HG03280 (cell line): ENCODE data around the gene OBP2A.
"Not testable (repeated sequence)": the region's sequence is repeated elsewhere in the genome, so short reads cannot be mapped to it uniquely, and the experiment has no call there.

Experiments
- ATAC-seq: cut with Tn5 transposase; IDR thresholded peaks from one replicate; pipeline ENCODE4 v1.9.1; 2021; ENCODE audit warnings: mild to moderate bottlenecking, moderate library complexity; ENCODE audit not compliant: unreplicated experiment

Gene OBP2A

GRCh38 chr9:135526089-135526729 lies 19.7 kb upstream of the OBP2A start:
- no peak for ATAC-seq

- no peak for ATAC-seq
Measured at GRCh38 chr9:135526730-135527571, 19.0 kb upstream of the OBP2A start.

DNA sequence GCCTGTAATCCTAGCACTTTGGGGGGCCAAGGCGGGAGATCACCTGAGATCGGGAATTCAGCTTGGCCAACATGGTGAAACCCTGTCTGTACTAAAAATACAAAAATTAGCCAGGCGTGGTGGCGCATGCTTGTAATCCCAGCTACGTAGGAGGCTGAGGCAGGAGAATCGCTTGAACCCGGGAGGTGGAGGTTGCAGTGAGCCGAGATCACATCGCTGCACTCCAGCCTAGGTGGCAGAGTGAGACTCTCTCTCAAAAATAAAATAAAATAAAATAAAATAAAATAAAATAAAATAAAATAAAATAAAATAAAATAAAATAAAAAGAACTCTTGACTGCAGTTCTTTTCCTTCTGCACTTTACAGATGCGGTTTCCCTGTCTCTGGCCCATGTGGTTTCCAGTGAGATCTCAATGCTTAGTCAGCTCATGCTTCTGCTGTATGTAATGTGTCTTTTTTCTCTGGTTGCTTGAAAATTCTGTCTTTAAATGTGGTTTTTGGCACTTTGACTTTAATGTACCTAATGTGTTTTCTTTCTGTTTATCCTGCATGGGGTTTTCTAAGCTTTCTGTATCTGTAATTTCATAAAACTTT lies 17.0 kb upstream of the OBP2A start:
- ATAC-seq, result not testable (repeated sequence)

DNA sequence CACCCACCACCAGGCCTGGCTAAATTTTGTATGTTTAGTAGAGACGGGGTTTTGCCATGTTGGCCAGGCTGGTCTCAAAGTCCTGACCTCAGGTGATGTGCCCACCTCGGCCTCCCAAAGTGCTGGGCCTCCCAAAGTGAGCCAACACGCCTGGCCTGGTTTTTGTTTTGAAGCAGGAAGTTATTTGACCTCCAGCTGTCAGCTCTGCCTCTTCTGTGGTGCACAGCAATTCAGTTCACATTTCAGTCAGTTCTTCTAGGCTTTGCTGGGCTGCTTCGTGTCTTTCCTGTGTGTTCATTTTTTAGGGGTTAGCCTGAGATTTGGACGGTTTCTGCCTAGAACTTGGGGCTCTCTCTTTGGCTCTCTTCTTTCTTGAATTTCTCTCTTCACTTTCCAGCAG lies 15.8 kb upstream of the OBP2A start:
- no peak for ATAC-seq

GRCh38 chr9:135531096-135531495 lies 14.8 kb upstream of the OBP2A start:
- no peak for ATAC-seq

DNA sequence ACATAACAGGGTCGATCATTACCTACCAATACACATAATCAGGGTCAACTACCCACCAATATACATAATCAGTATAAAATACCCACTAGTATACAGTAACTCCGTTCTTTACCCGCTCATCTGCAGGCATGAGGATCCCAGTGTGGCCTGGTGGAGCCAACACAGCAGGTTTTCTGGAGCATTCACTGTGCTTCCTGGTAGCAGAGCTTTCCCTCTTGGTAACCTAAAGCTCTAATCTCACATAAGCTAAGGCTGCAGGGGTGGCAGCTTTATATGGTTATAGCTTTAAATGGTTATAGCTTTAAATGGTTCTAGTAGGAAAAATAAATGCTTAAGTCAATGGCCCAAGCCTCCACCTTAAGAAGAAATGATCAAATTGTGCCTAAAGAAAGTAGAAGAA lies 12.8 kb upstream of the OBP2A start:
- ATAC-seq, result no peak

GRCh38 chr9:135533674-135534073 lies 12.3 kb upstream of the OBP2A start:
- ATAC-seq, result no peak

GRCh38 chr9:135534192-135534711 lies 11.7 kb upstream of the OBP2A start:
- not testable (repeated sequence) for ATAC-seq

- not testable (repeated sequence) for ATAC-seq
Measured at GRCh38 chr9:135534826-135535225, 11.1 kb upstream of the OBP2A start.

GRCh38 chr9:135535631-135536030 lies 10.3 kb upstream of the OBP2A start:
- ATAC-seq, result not testable (repeated sequence)

DNA sequence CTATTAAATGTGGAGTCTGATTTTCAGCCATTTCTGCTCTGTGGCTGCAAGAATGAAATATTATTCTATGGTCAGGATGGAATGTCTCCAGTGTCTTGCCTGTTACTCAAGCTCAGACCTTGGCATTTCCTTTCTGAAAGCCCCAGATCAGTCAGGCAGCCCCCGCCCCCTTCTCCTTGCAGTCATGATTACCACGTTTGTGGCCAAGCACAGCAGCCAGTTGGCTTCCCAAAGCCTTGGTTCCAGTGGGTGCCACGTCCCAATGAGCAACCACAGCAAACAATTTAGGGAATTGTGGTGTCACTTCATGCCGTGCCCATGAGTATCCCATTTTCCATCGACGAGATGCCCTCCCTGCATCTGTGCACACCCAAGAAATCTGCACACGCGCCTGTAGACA lies 9.7 kb upstream of the OBP2A start:
- no peak for ATAC-seq

DNA sequence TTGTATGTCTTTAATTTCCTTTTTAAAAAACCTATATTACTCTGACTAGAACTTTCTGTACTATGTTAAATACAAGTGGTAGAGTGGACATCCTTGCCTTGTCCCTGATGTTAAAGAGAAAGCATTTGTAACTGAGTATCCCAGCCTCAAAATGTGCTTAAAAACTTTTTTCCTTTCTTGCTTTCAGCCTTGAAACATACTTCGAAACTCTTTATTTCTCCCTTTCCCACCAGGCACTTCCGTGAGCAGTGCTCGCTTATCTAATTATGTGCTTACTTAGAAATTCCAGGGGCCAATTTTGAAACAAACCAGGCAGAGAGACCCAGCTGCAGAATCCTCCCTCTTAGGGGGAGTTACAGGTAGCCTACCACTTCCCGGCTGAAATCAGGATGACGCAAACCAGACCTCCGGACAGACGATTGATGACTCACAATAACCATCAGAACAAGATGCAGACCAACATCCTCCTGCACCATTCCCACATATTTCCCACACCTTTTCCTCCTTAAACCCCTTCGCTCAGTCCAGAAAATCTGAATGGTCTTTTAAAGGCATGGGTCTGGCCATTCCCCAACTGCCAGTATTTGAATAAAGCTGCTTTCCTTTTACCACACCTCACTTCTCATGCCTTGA lies 2.5 kb upstream of the OBP2A start:
- not testable (repeated sequence) for ATAC-seq

DNA sequence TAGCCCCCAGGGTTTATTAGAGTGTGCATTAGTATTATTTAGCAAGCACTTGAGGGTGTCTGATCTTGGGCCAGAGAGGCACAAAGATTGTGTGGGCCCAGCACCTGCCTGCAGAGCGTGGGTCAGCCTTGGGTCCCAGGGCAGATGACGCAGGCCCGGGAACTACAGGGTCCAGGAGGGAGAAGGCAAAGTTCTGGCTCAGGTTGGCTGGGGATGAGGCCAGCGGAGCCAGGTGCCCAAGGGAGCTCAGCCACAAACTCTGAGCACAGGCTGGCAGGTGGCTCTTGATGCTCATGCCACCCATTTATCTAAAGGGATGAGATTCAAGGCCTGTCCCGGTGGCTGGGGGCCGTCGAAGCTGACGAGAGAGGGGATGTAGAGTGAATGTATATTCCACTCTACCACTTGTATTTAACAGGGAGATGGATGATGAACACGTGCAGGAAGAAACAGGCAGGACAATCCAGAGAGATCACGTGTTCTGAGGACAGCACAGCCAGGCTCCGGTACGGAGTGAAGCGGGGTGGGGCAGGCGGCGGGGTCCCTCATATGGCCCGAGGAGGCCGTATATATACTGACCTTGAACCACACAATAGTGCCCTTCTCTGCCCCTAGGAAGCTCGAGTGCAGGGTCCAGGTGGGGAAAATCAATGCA lies 818 bp upstream of the OBP2A start:
- ATAC-seq, result no peak

GRCh38 chr9:135546792-135547617 lies 1.1 kb downstream of the OBP2A start:
- not testable (repeated sequence) for ATAC-seq

GRCh38 chr9:135547756-135548736 lies 2.1 kb downstream of the OBP2A start:
- ATAC-seq, result no peak

DNA sequence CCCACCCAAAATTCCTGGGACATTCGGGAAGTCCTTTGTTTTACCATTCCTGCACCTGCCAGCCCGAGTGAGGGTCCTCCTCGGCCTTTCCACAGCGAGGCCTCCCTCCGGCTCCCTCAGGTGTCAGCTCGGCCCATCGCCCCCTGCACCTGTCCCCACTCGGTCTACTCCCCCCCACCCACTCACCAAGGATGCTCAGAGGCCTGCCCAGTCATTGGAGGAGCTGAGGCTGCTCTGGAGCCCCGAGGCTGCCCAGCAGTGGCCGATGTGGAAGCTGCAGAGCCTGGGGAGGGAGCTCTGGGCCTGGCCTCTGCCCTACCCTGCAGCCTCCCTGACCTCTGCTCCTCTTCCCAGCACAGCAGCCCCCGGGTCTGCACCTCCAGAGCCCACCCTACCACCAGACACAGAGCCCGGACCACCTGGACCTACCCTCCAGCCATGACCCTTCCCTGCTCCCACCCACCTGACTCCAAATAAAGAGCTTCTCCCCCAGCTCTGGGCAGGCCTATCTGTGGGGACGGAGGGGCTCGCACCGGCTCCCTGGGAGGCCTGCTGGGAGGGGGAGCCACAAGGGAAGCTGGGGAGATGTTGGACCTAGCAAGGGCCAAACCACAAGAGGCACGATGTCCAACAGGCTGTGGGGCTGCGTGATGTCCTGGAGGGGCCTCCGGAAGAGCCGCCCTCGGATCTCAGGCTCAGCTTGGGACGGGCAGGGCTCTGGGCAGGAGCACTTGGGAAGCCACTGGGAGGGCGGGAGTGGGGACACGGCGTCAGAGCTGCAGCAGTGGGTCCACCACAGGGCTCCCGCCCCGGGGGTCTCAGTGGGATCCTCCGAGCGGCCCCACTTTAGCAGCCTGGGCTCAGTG lies 3.8 kb downstream of the OBP2A start:
- not testable (repeated sequence) for ATAC-seq

DNA sequence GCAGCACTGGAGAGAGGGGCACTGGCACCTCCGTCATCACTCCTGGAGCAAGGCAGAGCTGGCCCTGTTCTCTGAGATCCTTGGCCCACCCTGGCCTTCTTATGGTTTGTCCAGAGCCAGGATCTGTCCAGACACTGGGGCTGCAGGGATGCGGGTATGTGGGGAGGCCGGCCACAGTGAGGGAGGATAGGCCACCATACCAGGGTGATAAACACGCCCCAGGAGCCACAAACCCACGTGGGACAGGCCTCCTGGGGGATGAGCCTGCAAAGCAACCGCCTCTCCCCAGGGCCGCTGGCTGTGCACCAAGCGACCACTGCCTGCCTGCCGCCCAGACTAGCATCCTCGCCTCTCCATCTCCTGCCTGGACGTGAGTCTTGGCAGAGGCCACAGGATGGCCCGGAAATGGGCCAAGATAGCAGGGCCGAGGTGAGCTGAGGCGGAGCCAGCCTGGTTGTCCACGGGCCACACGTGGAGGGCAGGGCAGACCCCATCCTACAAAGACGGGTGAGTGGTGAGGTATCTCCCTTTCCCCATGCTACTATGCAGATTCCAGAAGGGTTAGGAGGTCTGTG lies 4.5 kb downstream of the OBP2A start:
- no peak for ATAC-seq
